ENCODE measurements around the gene TMEM62.

The TMEM62 gene

GRCh38 chr15:43091859-43092258 is 41.5 kb upstream of the TMEM62 start:
- H3K4me3 ChIP-seq (replicated peaks; ENCODE audit: insufficient read depth, low read length): no peak overlapping the region
- no peak overlapping the region for H3K27ac ChIP-seq (replicated peaks)
- TF ChIP-seq, protein P1, sequence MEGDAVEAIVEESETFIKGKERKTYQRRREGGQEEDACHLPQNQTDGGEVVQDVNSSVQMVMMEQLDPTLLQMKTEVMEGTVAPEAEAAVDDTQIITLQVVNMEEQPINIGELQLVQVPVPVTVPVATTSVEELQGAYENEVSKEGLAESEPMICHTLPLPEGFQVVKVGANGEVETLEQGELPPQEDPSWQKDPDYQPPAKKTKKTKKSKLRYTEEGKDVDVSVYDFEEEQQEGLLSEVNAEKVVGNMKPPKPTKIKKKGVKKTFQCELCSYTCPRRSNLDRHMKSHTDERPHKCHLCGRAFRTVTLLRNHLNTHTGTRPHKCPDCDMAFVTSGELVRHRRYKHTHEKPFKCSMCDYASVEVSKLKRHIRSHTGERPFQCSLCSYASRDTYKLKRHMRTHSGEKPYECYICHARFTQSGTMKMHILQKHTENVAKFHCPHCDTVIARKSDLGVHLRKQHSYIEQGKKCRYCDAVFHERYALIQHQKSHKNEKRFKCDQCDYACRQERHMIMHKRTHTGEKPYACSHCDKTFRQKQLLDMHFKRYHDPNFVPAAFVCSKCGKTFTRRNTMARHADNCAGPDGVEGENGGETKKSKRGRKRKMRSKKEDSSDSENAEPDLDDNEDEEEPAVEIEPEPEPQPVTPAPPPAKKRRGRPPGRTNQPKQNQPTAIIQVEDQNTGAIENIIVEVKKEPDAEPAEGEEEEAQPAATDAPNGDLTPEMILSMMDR (IDR thresholded peaks at IDR 0.05; ENCODE audit: insufficient read depth, low read length): no peak
- no peak for TF ChIP-seq GABPA (IDR thresholded peaks at IDR 0.05; ENCODE audit: low read depth)
- TF ChIP-seq, protein P2, sequence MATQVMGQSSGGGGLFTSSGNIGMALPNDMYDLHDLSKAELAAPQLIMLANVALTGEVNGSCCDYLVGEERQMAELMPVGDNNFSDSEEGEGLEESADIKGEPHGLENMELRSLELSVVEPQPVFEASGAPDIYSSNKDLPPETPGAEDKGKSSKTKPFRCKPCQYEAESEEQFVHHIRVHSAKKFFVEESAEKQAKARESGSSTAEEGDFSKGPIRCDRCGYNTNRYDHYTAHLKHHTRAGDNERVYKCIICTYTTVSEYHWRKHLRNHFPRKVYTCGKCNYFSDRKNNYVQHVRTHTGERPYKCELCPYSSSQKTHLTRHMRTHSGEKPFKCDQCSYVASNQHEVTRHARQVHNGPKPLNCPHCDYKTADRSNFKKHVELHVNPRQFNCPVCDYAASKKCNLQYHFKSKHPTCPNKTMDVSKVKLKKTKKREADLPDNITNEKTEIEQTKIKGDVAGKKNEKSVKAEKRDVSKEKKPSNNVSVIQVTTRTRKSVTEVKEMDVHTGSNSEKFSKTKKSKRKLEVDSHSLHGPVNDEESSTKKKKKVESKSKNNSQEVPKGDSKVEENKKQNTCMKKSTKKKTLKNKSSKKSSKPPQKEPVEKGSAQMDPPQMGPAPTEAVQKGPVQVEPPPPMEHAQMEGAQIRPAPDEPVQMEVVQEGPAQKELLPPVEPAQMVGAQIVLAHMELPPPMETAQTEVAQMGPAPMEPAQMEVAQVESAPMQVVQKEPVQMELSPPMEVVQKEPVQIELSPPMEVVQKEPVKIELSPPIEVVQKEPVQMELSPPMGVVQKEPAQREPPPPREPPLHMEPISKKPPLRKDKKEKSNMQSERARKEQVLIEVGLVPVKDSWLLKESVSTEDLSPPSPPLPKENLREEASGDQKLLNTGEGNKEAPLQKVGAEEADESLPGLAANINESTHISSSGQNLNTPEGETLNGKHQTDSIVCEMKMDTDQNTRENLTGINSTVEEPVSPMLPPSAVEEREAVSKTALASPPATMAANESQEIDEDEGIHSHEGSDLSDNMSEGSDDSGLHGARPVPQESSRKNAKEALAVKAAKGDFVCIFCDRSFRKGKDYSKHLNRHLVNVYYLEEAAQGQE (IDR thresholded peaks at IDR 0.05; ENCODE audit: insufficient replicate concordance, low read depth): no peak
- TF ChIP-seq SPI1 (IDR thresholded peaks at IDR 0.05; ENCODE audit: borderline replicate concordance, low read depth): no peak
- TF ChIP-seq POLR2AphosphoS5 (IDR thresholded peaks at IDR 0.05; ENCODE audit: low read depth): no peak
- DNase-seq (ENCODE audit: low read depth in 1 of 2, low spot score in 1 of 2): no peak
- no peaks in the 10 kb centered on the region for H3K27me3 ChIP-seq (ENCODE audit: insufficient read depth, poor library complexity, severe bottlenecking)

GRCh38 chr15:43093026-43093425 is 40.4 kb upstream of the TMEM62 start:
- DNase-seq (ENCODE audit: low read depth in 1 of 2, low spot score in 1 of 2): peak in 1 of 2 experiments; percentile 14
- TF ChIP-seq POLR2AphosphoS5 (IDR thresholded peaks at IDR 0.05; ENCODE audit: low read depth): no peak; the same call in 1 of the 2 replicates
- no peak overlapping the region; the same call in 1 of the 2 replicates for H3K27ac ChIP-seq (replicated peaks)
- H3K4me3 ChIP-seq (replicated peaks; ENCODE audit: insufficient read depth, low read length): no peak overlapping the region
- H3K27me3 ChIP-seq (ENCODE audit: insufficient read depth, poor library complexity, severe bottlenecking): no peaks in the 10 kb centered on the region

DNA sequence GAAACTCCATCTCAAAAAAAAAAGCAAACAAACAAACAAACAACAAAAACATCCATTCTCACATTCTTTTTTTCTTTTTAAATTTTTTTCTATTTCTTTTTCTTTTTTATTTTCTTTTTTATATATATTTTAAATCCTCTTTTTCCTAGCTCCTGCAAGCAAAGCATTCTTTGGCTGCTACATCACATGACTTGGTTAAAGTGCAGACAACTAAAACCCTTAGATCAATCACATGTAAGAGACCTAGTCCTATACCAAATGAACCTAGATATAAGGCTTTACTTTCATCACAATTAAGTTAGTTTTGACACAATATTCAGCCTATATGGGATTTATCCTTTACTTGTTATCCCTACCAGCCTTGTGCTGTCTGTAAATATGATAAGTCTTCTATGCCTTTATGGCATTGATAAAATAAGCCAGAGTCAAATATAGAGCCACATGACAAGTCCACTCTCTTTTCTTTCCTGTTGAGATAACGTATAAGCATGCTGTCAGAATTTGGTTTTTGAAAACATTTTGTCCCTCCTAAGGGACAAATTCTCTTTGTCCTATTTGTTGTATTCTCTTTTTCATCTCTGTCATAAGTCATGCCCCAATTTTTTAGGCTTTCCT is 38.9 kb upstream of the TMEM62 start:
- TF ChIP-seq GABPA (IDR thresholded peaks at IDR 0.05; ENCODE audit: low read depth): no peak
- TF ChIP-seq POLR2AphosphoS5 (IDR thresholded peaks at IDR 0.05; ENCODE audit: low read depth): no peak
- TF ChIP-seq, protein P2 (IDR thresholded peaks at IDR 0.05; ENCODE audit: insufficient replicate concordance, low read depth): no peak
- H3K27me3 ChIP-seq (ENCODE audit: insufficient read depth, poor library complexity, severe bottlenecking): no peaks in the 10 kb centered on the region
- no peak overlapping the region for H3K4me3 ChIP-seq (replicated peaks; ENCODE audit: insufficient read depth, low read length)
- peak overlapping the region; percentile 8; the same call in 1 of the 2 replicates for H3K27ac ChIP-seq (replicated peaks)
- DNase-seq (ENCODE audit: low read depth in 1 of 2, low spot score in 1 of 2): no peak

- H3K27me3 ChIP-seq (ENCODE audit: insufficient read depth, poor library complexity, severe bottlenecking): no peaks in the 10 kb centered on the region
- 0 out of 2 replicates have a peak overlapping the region, but pooled peaks have one; percentile 8 for H3K27ac ChIP-seq (replicated peaks)
- H3K4me3 ChIP-seq (replicated peaks; ENCODE audit: insufficient read depth, low read length): no peak overlapping the region
- DNase-seq (ENCODE audit: low read depth in 1 of 2, low spot score in 1 of 2): no peak
- TF ChIP-seq GABPA (IDR thresholded peaks at IDR 0.05; ENCODE audit: low read depth): no peak
- TF ChIP-seq, protein P1 (IDR thresholded peaks at IDR 0.05; ENCODE audit: insufficient read depth, low read length): no peak
- TF ChIP-seq POLR2AphosphoS5 (IDR thresholded peaks at IDR 0.05; ENCODE audit: low read depth): no peak
- TF ChIP-seq, protein P2 (IDR thresholded peaks at IDR 0.05; ENCODE audit: insufficient replicate concordance, low read depth): no peak
- no peak for TF ChIP-seq SPI1 (IDR thresholded peaks at IDR 0.05; ENCODE audit: borderline replicate concordance, low read depth)
Observed at GRCh38 chr15:43095243-43095642, 38.1 kb upstream of the TMEM62 start.
